Trophoblast cell (in vitro differentiated cells and primary cell): ENCODE measurements around the gene FAM13A.

Source experiments
- DNase-seq, 2 donors: peaks; one replicate each; pipeline ENCODE4 v3.0.0-alpha.2; 2016
- H2AFZ ChIP-seq: 2 replicates; pipeline ENCODE4 v1.6.1; 2013; ENCODE audit warnings: low read length, moderate library complexity, mild to moderate bottlenecking; ENCODE audit not compliant: insufficient read depth, poor library complexity
- H2AK5ac ChIP-seq: 2 replicates; pipeline ENCODE4 v1.6.1; 2013; ENCODE audit warnings: mild to moderate bottlenecking, low read length
- H2BK120ac ChIP-seq: 2 replicates; pipeline ENCODE4 v1.6.1; 2013; ENCODE audit warnings: low read length, mild to moderate bottlenecking, moderate library complexity; ENCODE audit not compliant: insufficient read depth, poor library complexity
- H2BK12ac ChIP-seq: 2 replicates; pipeline ENCODE4 v1.6.1; 2013; ENCODE audit warnings: mild to moderate bottlenecking, low read length, moderate library complexity
- H2BK5ac ChIP-seq: 2 replicates; pipeline ENCODE4 v1.6.1; 2013; ENCODE audit warnings: low read length, low read depth, moderate library complexity, mild to moderate bottlenecking; ENCODE audit not compliant: poor library complexity
- H3K14ac ChIP-seq: 2 replicates; pipeline ENCODE4 v1.6.1; 2013; ENCODE audit warnings: mild to moderate bottlenecking, low read length
- H3K18ac ChIP-seq: 2 replicates; pipeline ENCODE4 v1.6.1; 2013; ENCODE audit warnings: mild to moderate bottlenecking, low read length
- H3K23ac ChIP-seq: 2 replicates; pipeline ENCODE4 v1.6.1; 2013; ENCODE audit warnings: low read length
- H3K27ac ChIP-seq: 2 replicates; pipeline ENCODE4 v1.5.1; 2013; ENCODE audit warnings: low read depth, mild to moderate bottlenecking, inconsistent platforms, low read length, moderate library complexity
- H3K27me3 ChIP-seq: 2 replicates; pipeline ENCODE4 v1.6.1; 2013; ENCODE audit warnings: inconsistent platforms, mild to moderate bottlenecking, low read length, moderate library complexity; ENCODE audit not compliant: insufficient read depth
- H3K36me3 ChIP-seq, 2 experiments: 1 replicate in 1 of 2; 2 replicates in 1 of 2; pipeline ENCODE4 v1.6.1; 2013; ENCODE audit warnings: low read length in 2 of 2, mild to moderate bottlenecking in 2 of 2, moderate library complexity in 1 of 2; ENCODE audit not compliant: insufficient read depth in 2 of 2, control insufficient read depth in 1 of 2
- H3K4ac ChIP-seq: 2 replicates; pipeline ENCODE4 v1.6.1; 2013; ENCODE audit warnings: low read depth, mild to moderate bottlenecking, low read length, moderate library complexity
- H3K4me1 ChIP-seq, 2 experiments: 1 replicate in 1 of 2; 2 replicates in 1 of 2; pipeline ENCODE4 v1.6.1; 2013; ENCODE audit warnings: low read length in 2 of 2, mild to moderate bottlenecking in 2 of 2, moderate library complexity in 1 of 2; ENCODE audit not compliant: insufficient read depth in 2 of 2, control insufficient read depth in 1 of 2
- H3K4me2 ChIP-seq: 2 replicates; pipeline ENCODE4 v1.6.1; 2013; ENCODE audit warnings: inconsistent platforms, mild to moderate bottlenecking, low read length, moderate library complexity
- H3K4me3 ChIP-seq: 2 replicates; pipeline ENCODE4 v1.5.1; 2013; ENCODE audit warnings: mild to moderate bottlenecking, low read depth, low read length, inconsistent platforms
- H3K79me1 ChIP-seq: one replicate; pipeline ENCODE4 v1.6.1; 2013; ENCODE audit warnings: low read length
- H3K79me2 ChIP-seq: 2 replicates; pipeline ENCODE4 v1.6.1; 2013; ENCODE audit warnings: low read length, mild to moderate bottlenecking; ENCODE audit not compliant: control insufficient read depth, insufficient read depth, poor library complexity
- H3K9ac ChIP-seq: 2 replicates; pipeline ENCODE4 v1.6.1; 2013; ENCODE audit warnings: mild to moderate bottlenecking, low read length
- H3K9me3 ChIP-seq: 2 replicates; pipeline ENCODE4 v1.6.1; 2013; ENCODE audit warnings: low read depth, mild to moderate bottlenecking, control low read depth, inconsistent platforms, low read length; ENCODE audit not compliant: insufficient read depth
- H4K12ac ChIP-seq: 2 replicates; pipeline ENCODE4 v1.6.1; 2013; ENCODE audit warnings: low read depth, mild to moderate bottlenecking, low read length, moderate library complexity
- H4K8ac ChIP-seq: 2 replicates; pipeline ENCODE4 v1.6.1; 2013; ENCODE audit warnings: low read depth, mild to moderate bottlenecking, low read length, moderate library complexity
- H4K91ac ChIP-seq: one replicate; pipeline ENCODE4 v1.6.1; 2013; ENCODE audit warnings: low read depth, mild to moderate bottlenecking, low read length, moderate library complexity
- WGBS: extraction: QIAGEN DNeasy Blood & Tissue Kit; methylation state at CpG from one replicate; pipeline ENCODE4 v1.1.7; 2013; ENCODE audit warnings: missing lambda C conversion rate; ENCODE audit not compliant: insufficient read length, insufficient coverage; ENCODE audit errors: extremely low coverage; 5-methylcytosine and 5-hydroxymethylcytosine counted together

The FAM13A gene

GRCh38 chr4:88696630-88697029, 360.4 kb downstream of the FAM13A start:
- Histone ChIP-seq H3K4me2 (no peak overlapping the region), H3K27me3 (no peaks in the 10 kb centered on the region), H3K9me3 (no peaks in the 10 kb centered on the region), H3K14ac (no peak overlapping the region), H3K27ac (no peak overlapping the region), H4K12ac (no peak overlapping the region), H3K4ac (no peak overlapping the region), H2AFZ (no peak overlapping the region), H3K9ac (no peak overlapping the region), H3K79me1 (no peaks in the 10 kb centered on the region), H2AK5ac (no peak overlapping the region), H3K36me3 (no peaks in the 10 kb centered on the region), H4K91ac (no peak overlapping the region), H3K79me2 (peaks cover 2% of the 10 kb centered on the region), H3K18ac (no peak overlapping the region), H3K4me3 (no peak overlapping the region), H3K4me1 (no peaks in the 10 kb centered on the region), H2BK12ac (no peak overlapping the region), H3K23ac (no peak overlapping the region), H2BK120ac (no peak overlapping the region), H4K8ac (no peak overlapping the region), H2BK5ac (no peak overlapping the region)
- no peak for DNase-seq
- WGBS = no CpG with 5 or more reads among the region's 7 CpGs

GRCh38 chr4:88693792-88694191, 363.2 kb downstream of the FAM13A start:
- Histone ChIP-seq H3K79me2 (peaks cover 2% of the 10 kb centered on the region), H3K4me2 (no peak overlapping the region), H2BK12ac (no peak overlapping the region), H2AFZ (no peak overlapping the region), H2AK5ac (no peak overlapping the region), H3K4me3 (no peak overlapping the region), H3K4ac (no peak overlapping the region), H3K18ac (no peak overlapping the region), H4K8ac (no peak overlapping the region), H2BK120ac (no peak overlapping the region), H4K12ac (no peak overlapping the region), H3K36me3 (no peaks in the 10 kb centered on the region), H4K91ac (no peak overlapping the region), H3K27me3 (no peaks in the 10 kb centered on the region), H3K79me1 (no peaks in the 10 kb centered on the region), H3K14ac (no peak overlapping the region), H2BK5ac (no peak overlapping the region), H3K9ac (no peak overlapping the region), H3K4me1 (no peaks in the 10 kb centered on the region), H3K27ac (no peak overlapping the region), H3K23ac (no peak overlapping the region), H3K9me3 (no peaks in the 10 kb centered on the region)
- no peak for DNase-seq
- no CpG with 5 or more reads among the region's 3 CpGs for whole genome bisulfite sequencing

- Histone ChIP-seq H2BK120ac (no peak overlapping the region), H4K8ac (no peak overlapping the region), H4K12ac (no peak overlapping the region), H3K36me3 (no peaks in the 10 kb centered on the region), H2AFZ (no peak overlapping the region), H3K4me3 (no peak overlapping the region), H3K18ac (no peak overlapping the region), H3K79me1 (no peaks in the 10 kb centered on the region), H3K4me2 (no peak overlapping the region), H2BK12ac (no peak overlapping the region), H2AK5ac (no peak overlapping the region), H3K4me1 (no peaks in the 10 kb centered on the region), H3K27me3 (no peaks in the 10 kb centered on the region), H3K9ac (no peak overlapping the region), H3K4ac (no peak overlapping the region), H3K27ac (no peak overlapping the region), H3K79me2 (no peaks in the 10 kb centered on the region), H3K14ac (no peak overlapping the region), H4K91ac (no peak overlapping the region), H3K23ac (no peak overlapping the region), H2BK5ac (no peak overlapping the region), H3K9me3 (no peaks in the 10 kb centered on the region)
- WGBS = no CpG with 5 or more reads among the region's 3 CpGs
- no peak for DNase-seq
These were observed 366.6 kb downstream of the FAM13A start for GRCh38 chr4:88690355-88690754.

- Histone ChIP-seq H3K18ac (no peak overlapping the region), H3K9me3 (no peaks in the 10 kb centered on the region), H3K27me3 (no peaks in the 10 kb centered on the region), H3K79me2 (no peaks in the 10 kb centered on the region), H4K91ac (no peak overlapping the region), H3K36me3 (no peaks in the 10 kb centered on the region), H2AK5ac (no peak overlapping the region), H3K4me1 (no peaks in the 10 kb centered on the region), H3K79me1 (no peaks in the 10 kb centered on the region), H3K9ac (no peak overlapping the region), H3K27ac (no peak overlapping the region), H2AFZ (no peak overlapping the region), H2BK120ac (no peak overlapping the region), H2BK12ac (no peak overlapping the region), H3K14ac (no peak overlapping the region), H3K23ac (no peak overlapping the region), H3K4ac (no peak overlapping the region), H4K8ac (no peak overlapping the region), H3K4me3 (no peak overlapping the region), H3K4me2 (no peak overlapping the region), H2BK5ac (no peak overlapping the region), H4K12ac (no peak overlapping the region)
- no peak for DNase-seq
- WGBS = no CpG with 5 or more reads among the region's 5 CpGs
These were observed 375.8 kb downstream of the FAM13A start for GRCh38 chr4:88681209-88681608.
